Measurements from ENCODE around the gene DOCK2. TPM values are rescaled to one million over a fixed set of nuclear protein-coding genes. Genes with fewer than 3 reads are reported as not detected.

The DOCK2 gene
- total RNA-seq, 1 donor from 2014 or later, result 6.5 TPM

- Mint-ChIP-seq H3K36me3 (ENCODE audit: low read depth, unreplicated experiment) (no peaks in the 10 kb centered on the region), H3K4me1 (ENCODE audit: unreplicated experiment) (peaks cover 2% of the 10 kb centered on the region), H3K27me3 (ENCODE audit: unreplicated experiment) (peaks cover 1% of the 10 kb centered on the region), H3K4me3 (ENCODE audit: unreplicated experiment) (no peak overlapping the region), H3K9me3 (ENCODE audit: unreplicated experiment) (no peaks in the 10 kb centered on the region), H3K27ac (ENCODE audit: unreplicated experiment) (no peak overlapping the region)
- no peak for TF ChIP-seq CTCF (IDR thresholded peaks at IDR 0.05; ENCODE audit: unreplicated experiment)
- DNase-seq (ENCODE audit: low spot score), result no peak
Observed at GRCh38 chr5:169703813-169704212, 66.7 kb downstream of the DOCK2 start.

- Mint-ChIP-seq H3K4me1 (ENCODE audit: unreplicated experiment) (peaks cover 2% of the 10 kb centered on the region), H3K4me3 (ENCODE audit: unreplicated experiment) (no peak overlapping the region), H3K9me3 (ENCODE audit: unreplicated experiment) (no peaks in the 10 kb centered on the region), H3K36me3 (ENCODE audit: low read depth, unreplicated experiment) (no peaks in the 10 kb centered on the region), H3K27me3 (ENCODE audit: unreplicated experiment) (peaks cover 1% of the 10 kb centered on the region), H3K27ac (ENCODE audit: unreplicated experiment) (no peak overlapping the region)
- no peak for TF ChIP-seq CTCF (IDR thresholded peaks at IDR 0.05; ENCODE audit: unreplicated experiment)
- DNase-seq (ENCODE audit: low spot score), result no peak
Observed at GRCh38 chr5:169705322-169705721, 68.2 kb downstream of the DOCK2 start.

- Mint-ChIP-seq H3K9me3 (ENCODE audit: unreplicated experiment) (no peaks in the 10 kb centered on the region), H3K27me3 (ENCODE audit: unreplicated experiment) (peaks cover 1% of the 10 kb centered on the region), H3K27ac (ENCODE audit: unreplicated experiment) (no peak overlapping the region), H3K4me1 (ENCODE audit: unreplicated experiment) (peaks cover 2% of the 10 kb centered on the region), H3K36me3 (ENCODE audit: low read depth, unreplicated experiment) (no peaks in the 10 kb centered on the region), H3K4me3 (ENCODE audit: unreplicated experiment) (no peak overlapping the region)
- no peak for TF ChIP-seq CTCF (IDR thresholded peaks at IDR 0.05; ENCODE audit: unreplicated experiment)
- no peak for DNase-seq (ENCODE audit: low spot score)
Observed at GRCh38 chr5:169706071-169706470, 69.0 kb downstream of the DOCK2 start.

- Mint-ChIP-seq H3K9me3 (ENCODE audit: unreplicated experiment) (no peaks in the 10 kb centered on the region), H3K36me3 (ENCODE audit: low read depth, unreplicated experiment) (no peaks in the 10 kb centered on the region), H3K27ac (ENCODE audit: unreplicated experiment) (no peak overlapping the region), H3K4me3 (ENCODE audit: unreplicated experiment) (no peak overlapping the region), H3K27me3 (ENCODE audit: unreplicated experiment) (peaks cover 1% of the 10 kb centered on the region), H3K4me1 (ENCODE audit: unreplicated experiment) (peaks cover 2% of the 10 kb centered on the region)
- no peak for TF ChIP-seq CTCF (IDR thresholded peaks at IDR 0.05; ENCODE audit: unreplicated experiment)
- DNase-seq (ENCODE audit: low spot score), result no peak
Observed at GRCh38 chr5:169706758-169707450, 69.8 kb downstream of the DOCK2 start.

GRCh38 chr5:169707686-169708085 lies 70.6 kb downstream of the DOCK2 start:
- no peak for DNase-seq (ENCODE audit: low spot score)
- Mint-ChIP-seq H3K9me3 (ENCODE audit: unreplicated experiment) (no peaks in the 10 kb centered on the region), H3K4me1 (ENCODE audit: unreplicated experiment) (peaks cover 2% of the 10 kb centered on the region), H3K27me3 (ENCODE audit: unreplicated experiment) (peaks cover 1% of the 10 kb centered on the region), H3K27ac (ENCODE audit: unreplicated experiment) (no peak overlapping the region), H3K4me3 (ENCODE audit: unreplicated experiment) (no peak overlapping the region), H3K36me3 (ENCODE audit: low read depth, unreplicated experiment) (no peaks in the 10 kb centered on the region)
- TF ChIP-seq CTCF (IDR thresholded peaks at IDR 0.05; ENCODE audit: unreplicated experiment), result no peak

All from endothelial cell (in vitro differentiated cells).